HuH-7.5 (cell line): ENCODE measurements around the gene TSKS.

Source experiments
- DNase-seq: peaks from one replicate; pipeline ENCODE4 v3.0.0; 2011; ENCODE audit warnings: low spot score

Gene TSKS

GRCh38 chr19:49713236-49713845, 49.8 kb downstream of the TSKS start:
- DNase-seq = no peak

- DNase-seq = no peak
Observed at GRCh38 chr19:49712397-49712859, 50.7 kb downstream of the TSKS start.

- DNase-seq = no peak
Observed at GRCh38 chr19:49710372-49710951, 52.6 kb downstream of the TSKS start.

DNA sequence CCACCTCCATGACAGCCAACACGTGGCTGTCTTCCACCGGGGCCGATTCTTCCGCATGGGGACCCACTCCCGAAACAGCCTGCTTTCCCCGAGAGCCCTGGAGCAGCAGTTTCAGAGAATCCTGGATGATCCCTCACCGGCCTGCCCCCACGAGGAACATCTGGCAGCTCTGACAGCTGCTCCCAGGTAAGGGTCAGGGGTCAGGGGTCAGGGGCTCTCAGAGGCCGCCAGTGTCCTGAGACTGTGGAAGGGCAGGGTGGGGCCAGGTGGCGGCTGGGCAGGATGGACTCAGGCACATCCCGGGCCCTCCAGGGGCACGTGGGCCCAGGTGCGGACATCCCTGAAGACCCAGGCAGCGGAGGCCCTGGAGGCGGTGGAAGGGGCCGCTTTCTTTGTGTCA, 57.2 kb downstream of the TSKS start:
- no peak for DNase-seq

GRCh38 chr19:49704888-49705642, 58.0 kb downstream of the TSKS start:
- DNase-seq = no peak

DNA sequence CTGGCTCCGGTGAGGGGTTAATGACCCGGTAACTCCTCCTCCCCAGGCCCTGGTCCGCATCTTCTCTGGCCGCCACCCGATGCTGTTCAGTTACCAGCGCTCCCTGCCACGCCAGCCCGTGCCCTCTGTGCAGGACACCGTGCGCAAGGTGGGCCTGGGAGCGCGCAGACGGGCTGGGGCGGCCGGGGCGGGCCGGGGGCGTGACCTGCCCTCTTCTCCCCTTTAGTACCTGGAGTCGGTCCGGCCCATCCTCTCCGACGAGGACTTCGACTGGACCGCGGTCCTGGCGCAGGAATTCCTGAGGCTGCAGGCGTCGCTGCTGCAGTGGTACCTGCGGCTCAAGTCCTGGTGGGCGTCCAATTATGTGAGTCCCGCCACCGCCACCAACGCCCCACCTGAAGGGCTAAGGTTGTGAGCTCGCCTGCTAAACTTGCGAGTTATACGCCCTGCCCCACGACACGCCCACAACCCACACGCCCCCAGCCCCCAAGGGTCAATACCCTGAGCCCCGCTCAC, 61.8 kb downstream of the TSKS start:
- DNase-seq = no peak

DNA sequence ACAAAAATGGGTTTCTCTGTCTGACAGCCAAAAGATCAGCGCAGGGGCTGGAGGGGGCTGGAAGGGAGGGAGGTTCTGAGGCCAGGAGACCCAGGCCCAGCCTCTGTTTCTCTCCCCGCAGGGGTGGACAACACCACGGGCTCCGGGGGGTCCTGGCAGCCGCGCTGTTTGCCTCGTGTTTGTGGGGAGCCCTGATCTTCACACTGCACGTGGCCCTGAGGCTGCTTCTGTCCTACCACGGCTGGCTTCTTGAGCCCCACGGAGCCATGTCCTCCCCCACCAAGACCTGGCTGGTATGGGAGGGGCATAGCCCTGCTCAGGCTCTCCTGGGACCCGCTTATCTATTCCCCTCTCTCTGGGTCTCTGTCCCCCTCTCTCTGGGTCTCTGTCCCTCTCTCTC, 62.5 kb downstream of the TSKS start:
- DNase-seq = no peak

DNA sequence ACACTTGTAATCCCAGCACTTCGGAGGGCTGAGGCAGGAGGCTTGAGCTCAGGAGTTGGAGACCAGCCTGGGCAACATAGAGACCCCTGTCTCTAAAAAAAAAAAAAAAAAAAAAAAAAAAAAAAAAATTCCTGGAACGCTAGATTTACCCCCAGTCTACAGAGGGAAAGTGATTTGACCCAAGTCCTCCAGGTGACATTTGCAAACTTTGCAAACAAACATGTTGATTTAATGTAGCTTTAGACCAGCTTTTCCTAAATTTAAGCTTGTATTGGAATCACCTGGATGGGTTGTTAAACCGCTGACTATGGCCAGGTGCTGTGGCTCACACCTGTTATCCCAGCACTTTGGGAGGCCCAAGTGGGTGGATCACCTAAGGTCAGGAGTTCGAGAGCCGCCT, 63.7 kb downstream of the TSKS start:
- no peak for DNase-seq

DNA sequence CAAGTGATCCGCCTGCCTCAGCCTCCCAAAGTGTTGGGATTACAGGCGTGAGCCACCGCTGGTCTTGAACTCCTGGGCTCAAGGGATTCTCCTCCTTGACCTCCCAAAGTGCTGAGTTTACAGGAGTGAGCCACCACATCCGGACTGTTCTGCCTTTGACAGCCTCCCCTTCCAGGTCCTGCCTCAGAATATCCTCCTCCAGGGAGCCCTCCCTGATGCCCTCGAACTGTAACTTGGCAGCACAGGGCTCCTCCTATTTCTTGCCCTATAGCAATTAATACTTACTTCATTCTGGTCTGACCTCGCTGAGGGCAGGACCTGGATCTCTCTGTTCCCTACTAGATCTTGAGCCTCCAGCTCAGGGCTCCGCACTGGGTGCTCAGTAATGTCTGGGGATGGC, 66.2 kb downstream of the TSKS start:
- DNase-seq = no peak

GRCh38 chr19:49696115-49696514, 67.0 kb downstream of the TSKS start:
- DNase-seq = no peak

- no peak for DNase-seq
Observed at GRCh38 chr19:49692147-49692506, 71.0 kb downstream of the TSKS start.

DNA sequence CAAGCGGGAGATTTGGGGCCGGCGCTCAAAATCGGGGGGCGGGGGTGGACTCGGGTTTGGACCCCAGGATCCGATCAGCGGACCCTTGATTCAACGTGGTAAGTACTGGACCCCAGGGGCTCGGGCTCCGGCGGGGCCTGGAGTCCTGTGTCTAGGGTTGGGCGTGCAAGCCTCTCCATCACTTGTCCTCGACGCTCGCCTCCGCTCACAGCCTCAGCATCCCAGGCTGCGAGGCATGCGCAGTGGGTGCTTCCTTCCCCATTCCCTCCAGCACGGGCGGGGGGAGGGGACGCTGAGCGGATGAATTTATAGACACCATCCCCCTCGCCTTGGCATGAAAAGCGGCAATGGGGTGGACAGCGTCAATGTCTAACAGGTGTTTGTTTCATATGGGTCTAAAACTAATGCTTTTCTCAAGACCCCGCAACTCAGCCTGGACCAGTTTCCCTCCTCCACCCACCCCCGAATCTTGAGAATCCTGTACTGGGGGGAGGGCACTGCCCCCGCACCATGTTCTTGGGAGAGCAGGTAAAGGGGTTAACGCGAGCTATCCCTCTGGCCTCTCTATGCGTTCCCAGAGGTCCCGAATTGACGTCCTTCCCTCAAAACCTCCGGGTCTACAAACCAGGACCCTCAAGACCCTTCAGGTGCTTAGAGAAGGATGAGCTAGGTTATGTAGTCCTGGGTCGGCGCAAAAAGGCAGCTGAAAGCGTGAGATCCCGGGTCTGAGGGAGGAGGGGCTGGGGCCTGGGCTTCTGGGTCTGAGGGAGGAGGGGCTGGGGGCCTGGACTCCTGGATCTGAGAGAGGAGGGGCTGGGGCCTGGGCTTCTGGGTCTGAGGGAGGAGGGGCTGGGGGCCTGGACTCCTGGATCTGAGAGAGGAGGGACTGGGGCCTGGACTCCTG, 71.6 kb downstream of the TSKS start:
- DNase-seq = no peak

DNA sequence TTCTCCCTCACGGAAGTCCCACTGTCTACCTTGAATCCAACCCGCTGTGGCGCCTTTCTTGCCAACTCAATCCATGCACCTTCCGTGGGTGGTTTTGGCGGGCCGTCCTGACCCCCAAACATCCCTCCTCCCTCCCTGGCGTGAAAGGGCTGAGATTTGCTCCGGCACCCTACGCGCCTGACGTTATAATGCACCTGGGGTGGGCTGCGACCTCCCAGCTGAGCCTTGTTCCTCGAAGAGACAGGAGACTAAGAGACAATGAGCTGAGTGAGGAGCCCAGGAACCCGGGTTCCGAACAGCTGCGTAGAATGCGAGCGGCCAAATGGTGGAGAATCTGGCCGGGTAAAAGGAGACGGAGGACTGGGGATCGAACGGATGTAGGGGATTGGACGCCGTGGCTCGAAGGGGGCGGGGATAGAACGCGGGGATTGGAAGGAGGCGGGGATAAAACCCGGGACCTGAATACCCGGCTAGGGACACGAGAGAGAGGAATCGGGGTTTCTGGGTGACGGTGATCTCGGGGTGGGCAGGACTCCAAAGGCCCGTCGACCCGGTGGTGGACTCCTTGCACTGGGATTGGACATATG, 72.4 kb downstream of the TSKS start, which contains the start of gene CPT1C:
Gene CPT1C (plus strand): TSS at position 461 of the 587 bp plus-strand sequence. CDS start 1,137 bp downstream, outside the sequence.
- no peak for DNase-seq

GRCh38 chr19:49690079-49690655, 72.9 kb downstream of the TSKS start:
- no peak for DNase-seq
